Measurements from ENCODE around the gene MRPL36. TPM values are rescaled to one million over a fixed set of nuclear protein-coding genes. Genes with fewer than 3 reads are reported as not detected.

MRPL36 gene
- total and polyA plus RNA-seq, 4 donors, result 21.4 to 55.6 (median 40.3) TPM

Other genes starting within 250 kb of the MRPL36 start
- gene NDUFS6, start 1.6 kb upstream of the MRPL36 start, total RNA-seq, result 10 to 100 TPM; 12.5 to 31.8 TPM
- gene NDUFS6, start 1.6 kb upstream of the MRPL36 start, polyA plus RNA-seq (ENCODE audit: insufficient read length in 2 of 2), result 10 to 100 TPM; 92.2 to 98.9 TPM
- under 1 TPM; 0.06 to 0.30 TPM for gene IRX4, start 83.1 kb upstream of the MRPL36 start, total RNA-seq
- under 1 TPM; 0.38 to 0.54 TPM for gene IRX4, start 83.1 kb upstream of the MRPL36 start, polyA plus RNA-seq (ENCODE audit: insufficient read length in 2 of 2)